AG04449 (cell line): ENCODE measurements around the gene ATP5F1D.

Source experiments
- CTCF ChIA-PET: fragments of 350-600 bp; formaldehyde crosslinking; extraction: SDS; loops from one replicate; lab custom pipeline; 2021; ENCODE audit warnings: antibody characterized with exemption; lab: Yijun Ruan, JAX
- POLR2A ChIA-PET: fragments of 400-600, 350-600 bp; formaldehyde crosslinking; extraction: SDS; loops from one replicate; lab custom pipeline; 2020; ENCODE audit warnings: antibody characterized with exemption, inconsistent platforms; lab: Yijun Ruan, JAX
- DNase-seq: peaks from one replicate; pipeline ENCODE4 v3.0.0-alpha.2; 2010; ENCODE audit warnings: low read depth, low spot score
- H3K4me3 ChIP-seq: 2 replicates; pipeline ENCODE4 v1.5.1; 2011; ENCODE audit warnings: low read depth, mild to moderate bottlenecking, control low read depth, low read length
- TF ChIP-seq, protein P1 (sequence below): IDR thresholded peaks from one replicate; pipeline ENCODE4 v1.5.1; 2011; ENCODE audit warnings: mild to moderate bottlenecking, moderate library complexity, low read length, control low read depth, inconsistent platforms; ENCODE audit not compliant: insufficient read depth; ENCODE audit errors: missing control alignments

ATP5F1D gene

DNA sequence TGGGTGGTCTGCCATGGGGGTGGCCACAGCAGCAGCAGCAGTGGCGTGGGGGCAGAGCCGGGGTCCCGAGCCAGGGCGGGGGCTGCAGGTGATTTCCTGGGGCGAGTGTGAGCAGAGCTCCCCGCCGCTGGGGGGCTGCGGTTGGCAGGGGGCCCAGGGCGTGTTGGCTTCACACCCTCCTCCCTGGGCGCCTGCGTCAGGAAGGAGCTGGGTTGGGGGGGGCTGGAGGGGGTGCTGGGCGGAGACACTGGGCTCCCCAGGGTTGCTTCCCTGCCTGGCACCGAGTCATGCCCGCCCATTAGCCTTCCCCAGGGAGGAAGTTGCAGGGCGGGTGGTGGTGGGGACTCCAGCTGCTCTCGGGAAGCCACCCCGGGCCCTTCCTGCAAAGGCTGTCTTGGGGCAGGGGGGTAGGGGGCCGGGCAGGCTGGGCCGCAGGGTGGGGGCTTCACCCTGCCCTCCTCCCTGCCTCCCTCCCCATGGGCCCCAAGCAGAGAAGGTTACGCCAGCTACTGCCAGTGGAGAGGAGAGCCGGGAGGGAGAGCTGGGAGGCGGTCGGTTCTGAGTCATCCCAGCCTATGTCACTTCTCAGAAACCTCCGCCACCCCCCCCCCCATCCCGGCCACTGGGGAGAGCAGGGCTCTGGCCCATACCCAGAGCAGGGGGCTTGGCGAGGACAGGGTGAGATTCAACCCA lies 11.4 kb downstream of the ATP5F1D start:
- TF ChIP-seq, protein P1, sequence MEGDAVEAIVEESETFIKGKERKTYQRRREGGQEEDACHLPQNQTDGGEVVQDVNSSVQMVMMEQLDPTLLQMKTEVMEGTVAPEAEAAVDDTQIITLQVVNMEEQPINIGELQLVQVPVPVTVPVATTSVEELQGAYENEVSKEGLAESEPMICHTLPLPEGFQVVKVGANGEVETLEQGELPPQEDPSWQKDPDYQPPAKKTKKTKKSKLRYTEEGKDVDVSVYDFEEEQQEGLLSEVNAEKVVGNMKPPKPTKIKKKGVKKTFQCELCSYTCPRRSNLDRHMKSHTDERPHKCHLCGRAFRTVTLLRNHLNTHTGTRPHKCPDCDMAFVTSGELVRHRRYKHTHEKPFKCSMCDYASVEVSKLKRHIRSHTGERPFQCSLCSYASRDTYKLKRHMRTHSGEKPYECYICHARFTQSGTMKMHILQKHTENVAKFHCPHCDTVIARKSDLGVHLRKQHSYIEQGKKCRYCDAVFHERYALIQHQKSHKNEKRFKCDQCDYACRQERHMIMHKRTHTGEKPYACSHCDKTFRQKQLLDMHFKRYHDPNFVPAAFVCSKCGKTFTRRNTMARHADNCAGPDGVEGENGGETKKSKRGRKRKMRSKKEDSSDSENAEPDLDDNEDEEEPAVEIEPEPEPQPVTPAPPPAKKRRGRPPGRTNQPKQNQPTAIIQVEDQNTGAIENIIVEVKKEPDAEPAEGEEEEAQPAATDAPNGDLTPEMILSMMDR, result peak; percentile 43
- H3K4me3 ChIP-seq, result peak overlapping the region; percentile 82
- POLR2A ChIA-PET, result interaction anchor here (0.6 to 7.6 kb wide), 11 partner anchors 9 to 342 kb away, joined by 3 to 188 read pairs (median 6); partner anchors contain the start of genes ABCA7, ATP5F1D, CIRBP and FAM174C
- CTCF ChIA-PET, result interaction anchor here (1.0 to 6.4 kb wide), 5 partner anchors 9 to 188 kb away, joined by 3 to 69 read pairs (median 5); partner anchors contain the start of gene CIRBP
- peak; percentile 91 for DNase-seq

DNA sequence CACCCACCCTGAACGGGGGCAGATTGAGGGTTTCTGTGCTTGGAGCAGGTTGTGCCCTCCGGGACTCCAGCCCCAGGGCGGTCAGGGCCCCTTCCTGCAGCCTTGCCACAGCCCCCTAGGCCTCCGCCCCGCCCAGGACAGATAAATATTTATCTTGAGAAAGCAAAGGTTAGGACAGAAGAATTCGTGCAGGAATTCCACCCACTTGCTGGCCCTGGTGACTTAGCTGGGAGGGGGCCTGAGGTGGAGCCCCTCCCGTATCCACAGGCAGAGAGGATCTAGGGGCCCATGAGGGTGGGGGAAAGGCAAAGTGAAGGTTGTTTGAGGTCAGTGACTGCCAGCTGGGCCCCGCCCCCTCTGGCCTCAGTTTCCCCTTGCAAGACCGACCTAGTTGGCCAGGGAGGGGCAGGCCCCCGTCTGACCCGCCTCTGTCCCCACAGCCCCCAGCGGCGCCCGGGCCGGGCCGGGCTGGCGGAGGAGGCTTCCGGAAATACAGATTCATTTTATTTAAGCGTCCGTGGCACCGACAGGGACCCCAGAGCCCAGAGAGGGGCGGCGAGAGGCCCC lies 12.0 kb downstream of the ATP5F1D start:
- TF ChIP-seq, protein P1, result no peak
- ChIA-PET POLR2A (interaction anchor here (0.6 to 7.6 kb wide), 10 partner anchors 9 to 214 kb away, joined by 3 to 188 read pairs (median 6); partner anchors contain the start of genes ABCA7, ATP5F1D, CIRBP and FAM174C), CTCF (interaction anchor here (1.0 to 6.4 kb wide), 5 partner anchors 9 to 189 kb away, joined by 3 to 69 read pairs (median 5); partner anchors contain the start of gene CIRBP)
- peak overlapping the region; percentile 82 for H3K4me3 ChIP-seq
- DNase-seq, result no peak

DNA sequence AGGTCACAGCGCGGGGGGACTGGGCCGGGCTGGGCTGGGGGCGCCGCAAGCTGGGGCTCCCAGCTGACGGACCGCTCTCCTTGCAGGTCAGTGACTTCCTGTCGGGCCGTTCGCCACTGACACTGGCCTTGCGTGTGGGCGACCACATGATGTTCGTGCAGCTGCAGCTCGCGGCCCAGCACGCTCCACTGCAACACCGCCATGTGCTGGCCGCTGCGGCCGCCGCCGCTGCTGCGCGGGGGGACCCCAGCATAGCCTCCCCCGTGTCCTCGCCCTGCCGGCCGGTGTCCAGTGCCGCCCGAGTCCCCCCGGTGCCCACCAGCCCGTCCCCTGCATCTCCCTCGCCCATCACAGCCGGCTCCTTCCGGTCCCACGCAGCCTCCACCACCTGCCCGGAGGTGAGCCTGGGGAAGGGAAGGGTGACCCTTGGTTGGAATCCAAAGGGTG lies 12.6 kb downstream of the ATP5F1D start:
- CTCF ChIA-PET, result interaction anchor here (1.2 to 6.4 kb wide), 3 partner anchors 10 to 25 kb away, joined by 3 to 69 read pairs (median 21); partner anchors contain the start of gene CIRBP
- H3K4me3 ChIP-seq, result no peak overlapping the region
- POLR2A ChIA-PET, result interaction anchor here (1.5 to 7.6 kb wide), 4 partner anchors 10 to 20 kb away, joined by 6 to 188 read pairs (median 50); partner anchors contain the start of gene CIRBP
- TF ChIP-seq, protein P1, result no peak
- no peak for DNase-seq

DNA sequence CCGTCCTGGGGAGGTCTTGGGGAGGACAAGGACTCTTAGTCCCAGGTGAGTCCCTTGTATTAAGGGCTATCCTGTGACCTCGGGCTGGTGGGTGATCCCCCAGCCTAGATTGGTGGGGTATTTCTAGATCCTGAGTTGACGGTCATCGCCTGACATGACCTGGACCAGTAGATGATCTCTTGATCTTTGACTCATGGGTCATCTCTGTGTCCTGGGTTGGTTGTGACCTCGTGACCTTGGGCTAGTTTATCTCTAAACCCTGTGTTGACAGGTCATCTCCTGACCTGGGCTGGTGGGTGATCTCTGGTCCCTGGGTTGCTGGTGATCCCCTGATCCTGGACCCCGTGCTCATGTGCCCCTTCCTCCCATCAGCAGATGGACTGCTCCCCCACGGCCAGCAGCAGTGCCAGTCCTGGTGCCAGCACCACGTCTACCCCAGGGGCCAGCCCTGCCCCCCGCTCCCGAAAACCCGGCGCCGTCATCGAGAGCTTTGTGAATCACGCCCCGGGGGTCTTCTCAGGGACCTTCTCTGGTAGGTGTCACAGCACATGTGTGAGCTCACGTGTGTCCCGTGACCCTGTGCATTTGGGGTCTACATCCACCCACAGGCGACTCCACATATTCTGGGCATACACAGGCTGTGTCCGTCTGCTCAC lies 13.1 kb downstream of the ATP5F1D start:
- TF ChIP-seq, protein P1, result no peak
- H3K4me3 ChIP-seq, result no peak overlapping the region
- POLR2A ChIA-PET, result interaction anchor here (1.5 to 7.6 kb wide), 2 partner anchors 10 to 21 kb away, joined by 4 to 188 read pairs; partner anchors contain the start of gene FAM174C
- no peak for DNase-seq
- CTCF ChIA-PET, result interaction anchor here (2.8 to 6.4 kb wide), 2 partner anchors 11 to 13 kb away, joined by 18 to 69 read pairs; partner anchors contain the start of gene CIRBP

DNA sequence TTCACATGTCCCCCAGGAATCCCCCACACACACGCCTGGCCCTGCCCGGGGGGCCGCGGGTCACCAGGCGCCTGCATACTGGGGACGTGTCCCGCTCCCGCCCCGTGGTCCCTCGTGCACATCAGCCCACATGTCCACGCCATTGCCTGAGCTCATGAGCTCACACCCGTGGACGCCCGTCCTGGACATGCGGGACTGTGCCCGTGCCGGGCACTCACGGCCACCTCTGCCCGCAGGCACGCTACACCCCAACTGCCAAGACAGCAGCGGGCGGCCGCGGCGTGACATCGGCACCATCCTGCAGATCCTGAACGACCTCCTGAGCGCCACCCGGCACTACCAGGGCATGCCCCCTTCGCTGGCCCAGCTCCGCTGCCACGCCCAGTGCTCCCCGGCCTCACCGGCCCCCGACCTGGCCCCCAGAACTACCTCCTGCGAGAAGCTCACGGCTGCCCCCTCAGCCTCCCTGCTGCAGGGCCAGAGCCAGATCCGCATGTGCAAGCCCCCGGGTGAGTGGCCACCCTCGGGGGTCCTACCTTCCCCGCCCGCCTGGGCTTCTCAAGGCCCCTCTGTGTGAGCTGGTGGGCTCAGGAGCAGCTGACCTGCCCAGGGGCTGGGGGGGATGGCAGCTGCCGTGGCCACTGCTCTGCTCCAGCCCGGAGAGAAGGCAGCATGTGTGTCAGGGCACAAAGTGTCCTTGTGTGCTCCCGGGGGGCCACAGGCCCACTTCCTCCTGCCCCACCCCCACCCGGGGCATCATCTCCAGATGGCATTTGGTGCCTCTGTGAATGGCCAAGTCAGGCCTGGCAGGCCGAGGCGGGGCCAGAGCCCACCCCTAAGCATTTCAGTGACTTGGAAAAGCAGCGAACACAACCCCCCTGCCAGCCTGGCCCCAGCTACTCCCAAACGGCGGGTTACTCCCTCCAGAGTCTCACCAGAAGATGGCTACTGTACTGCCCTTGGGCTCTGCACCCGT lies 13.9 kb downstream of the ATP5F1D start:
- ChIA-PET CTCF (interaction anchor here (0.9 to 6.4 kb wide), 3 partner anchors 12 to 15 kb away, joined by 4 to 69 read pairs (median 18); partner anchors contain the start of gene CIRBP), POLR2A (interaction anchor here (1.5 to 7.6 kb wide), 3 partner anchors 9 to 20 kb away, joined by 4 to 188 read pairs (median 8); partner anchors contain the start of genes CIRBP and FAM174C)
- H3K4me3 ChIP-seq, result no peak overlapping the region
- no peak for DNase-seq
- TF ChIP-seq, protein P1, result no peak
